Activated CD4-positive, alpha-beta T cell treated with anti-CD3 and anti-CD28 coated beads, Interleukin-2, amount 10 ng/mL, durations not matched to agents 7 days and 5 days (primary cell): Measurements from ENCODE around the gene ENGASE. TPM values are rescaled to one million over a fixed set of nuclear protein-coding genes. Genes with fewer than 3 reads are reported as not detected.

Source experiments
- CTCF ChIA-PET: fragments of 350-600 bp; sonication (Branson Sonifier 250); formaldehyde crosslinking; loops from one replicate; lab custom pipeline; 2021; ENCODE audit warnings: antibody characterized with exemption; lab: Charles Lee
- POLR2A ChIA-PET: fragments of 350-600 bp; sonication (Branson Sonifier 250); formaldehyde crosslinking; loops from one replicate; lab custom pipeline; 2021; ENCODE audit warnings: antibody characterized with exemption; lab: Charles Lee
- DNase-seq: peaks from one replicate; pipeline ENCODE4 v3.0.0-alpha.2; 2020
- H3K27ac Mint-ChIP-seq: one replicate; pipeline ENCODE4 v1.8.0; 2021; ENCODE audit warnings: mild to moderate bottlenecking, moderate library complexity, mixed read lengths
- H3K27me3 Mint-ChIP-seq: one replicate; pipeline ENCODE4 v1.8.0; 2021; ENCODE audit warnings: mixed read lengths
- H3K36me3 Mint-ChIP-seq: one replicate; pipeline ENCODE4 v1.8.0; 2021; ENCODE audit warnings: low read depth, mixed read lengths
- H3K4me1 Mint-ChIP-seq: one replicate; pipeline ENCODE4 v1.8.0; 2021; ENCODE audit warnings: mixed read lengths
- H3K4me3 Mint-ChIP-seq: one replicate; pipeline ENCODE4 v1.8.0; 2021; ENCODE audit warnings: mild to moderate bottlenecking, moderate library complexity, mixed read lengths
- H3K9me3 Mint-ChIP-seq: one replicate; pipeline ENCODE4 v1.8.0; 2021; ENCODE audit warnings: mixed read lengths
- total RNA-seq, 2 experiments: library from RNA; stranded (reverse); gene quantifications; one replicate each; pipeline ENCODE4 v1.2.3, GENCODE V29; 2021

Gene ENGASE
- total RNA-seq, 2 experiments from 2014 or later: 30.8 to 36.1 TPM

GRCh38 chr17:79042421-79043190 is 32.0 kb upstream of the ENGASE start:
- Mint-ChIP-seq H3K4me3 (no peak overlapping the region), H3K27ac (no peak overlapping the region), H3K36me3 (no peaks in the 10 kb centered on the region), H3K4me1 (no peaks in the 10 kb centered on the region), H3K27me3 (no peaks in the 10 kb centered on the region), H3K9me3 (peaks cover 7% of the 10 kb centered on the region)
- ChIA-PET POLR2A (no interaction called here), CTCF (interaction anchor here (0.9 to 1.1 kb wide), 2 partner anchors 11 to 13 kb away, joined by 4 to 5 read pairs; no protein-coding TSS in a partner anchor)
- DNase-seq: peak; percentile 45

- Mint-ChIP-seq H3K27me3 (no peaks in the 10 kb centered on the region), H3K9me3 (peaks cover 7% of the 10 kb centered on the region), H3K4me1 (no peaks in the 10 kb centered on the region), H3K4me3 (no peak overlapping the region), H3K27ac (no peak overlapping the region), H3K36me3 (no peaks in the 10 kb centered on the region)
- ChIA-PET CTCF (no interaction called here), POLR2A (no interaction called here)
- no peak for DNase-seq
Measured at GRCh38 chr17:79043191-79043930, 31.3 kb upstream of the ENGASE start.

GRCh38 chr17:79043931-79044320 is 30.7 kb upstream of the ENGASE start:
- no peak for DNase-seq
- Mint-ChIP-seq H3K4me3 (no peak overlapping the region), H3K27me3 (no peaks in the 10 kb centered on the region), H3K4me1 (no peaks in the 10 kb centered on the region), H3K27ac (no peak overlapping the region), H3K36me3 (no peaks in the 10 kb centered on the region), H3K9me3 (peaks cover 7% of the 10 kb centered on the region)
- ChIA-PET CTCF (no interaction called here), POLR2A (no interaction called here)

- Mint-ChIP-seq H3K4me3 (no peak overlapping the region), H3K27ac (no peak overlapping the region), H3K4me1 (no peaks in the 10 kb centered on the region), H3K36me3 (no peaks in the 10 kb centered on the region), H3K9me3 (peaks cover 7% of the 10 kb centered on the region), H3K27me3 (no peaks in the 10 kb centered on the region)
- no peak for DNase-seq
- ChIA-PET POLR2A (no interaction called here), CTCF (interaction anchor here (2.1 kb wide), 1 partner anchor 41 kb away, joined by 8 read pairs; no protein-coding TSS in a partner anchor)
Measured at GRCh38 chr17:79044462-79044861, 30.2 kb upstream of the ENGASE start.

GRCh38 chr17:79045001-79045729 is 29.5 kb upstream of the ENGASE start:
- CTCF ChIA-PET: interaction anchor here (0.9 to 2.1 kb wide), 7 partner anchors 12 to 355 kb away, joined by 3 to 8 read pairs (median 4); no protein-coding TSS in a partner anchor
- no peak overlapping the region for H3K4me3 Mint-ChIP-seq
- H3K9me3 Mint-ChIP-seq: peaks cover 7% of the 10 kb centered on the region
- H3K27ac Mint-ChIP-seq: no peak overlapping the region
- DNase-seq: no peak
- H3K36me3 Mint-ChIP-seq: no peaks in the 10 kb centered on the region
- POLR2A ChIA-PET: no interaction called here
- H3K27me3 Mint-ChIP-seq: no peaks in the 10 kb centered on the region
- H3K4me1 Mint-ChIP-seq: no peaks in the 10 kb centered on the region

GRCh38 chr17:79045842-79046196 is 28.8 kb upstream of the ENGASE start:
- H3K4me1 Mint-ChIP-seq: no peaks in the 10 kb centered on the region
- no peaks in the 10 kb centered on the region for H3K27me3 Mint-ChIP-seq
- no peaks in the 10 kb centered on the region for H3K36me3 Mint-ChIP-seq
- H3K27ac Mint-ChIP-seq: no peak overlapping the region
- ChIA-PET CTCF (interaction anchor here (0.9 to 2.1 kb wide), 8 partner anchors 11 to 355 kb away, joined by 3 to 8 read pairs (median 4); no protein-coding TSS in a partner anchor), POLR2A (no interaction called here)
- no peak overlapping the region for H3K4me3 Mint-ChIP-seq
- peak; percentile 65 for DNase-seq
- H3K9me3 Mint-ChIP-seq: peaks cover 7% of the 10 kb centered on the region

- H3K4me1 Mint-ChIP-seq: no peaks in the 10 kb centered on the region
- no peak overlapping the region for H3K27ac Mint-ChIP-seq
- POLR2A ChIA-PET: no interaction called here
- H3K36me3 Mint-ChIP-seq: no peaks in the 10 kb centered on the region
- no peaks in the 10 kb centered on the region for H3K27me3 Mint-ChIP-seq
- CTCF ChIA-PET: interaction anchor here (1.0 to 2.1 kb wide), 6 partner anchors 10 to 354 kb away, joined by 3 to 8 read pairs (median 4); no protein-coding TSS in a partner anchor
- peaks cover 7% of the 10 kb centered on the region for H3K9me3 Mint-ChIP-seq
- H3K4me3 Mint-ChIP-seq: no peak overlapping the region
- no peak for DNase-seq
Measured at GRCh38 chr17:79046197-79046915, 28.3 kb upstream of the ENGASE start.

GRCh38 chr17:79046916-79047280 is 27.7 kb upstream of the ENGASE start:
- Mint-ChIP-seq H3K27ac (no peak overlapping the region), H3K9me3 (peaks cover 7% of the 10 kb centered on the region), H3K4me3 (no peak overlapping the region), H3K4me1 (no peaks in the 10 kb centered on the region), H3K27me3 (no peaks in the 10 kb centered on the region), H3K36me3 (no peaks in the 10 kb centered on the region)
- ChIA-PET CTCF (interaction anchor here (1.4 kb wide), 1 partner anchor 36 kb away, joined by 3 read pairs; no protein-coding TSS in a partner anchor), POLR2A (no interaction called here)
- no peak for DNase-seq

GRCh38 chr17:79047291-79047920 is 27.2 kb upstream of the ENGASE start:
- no peak overlapping the region for H3K27ac Mint-ChIP-seq
- POLR2A ChIA-PET: no interaction called here

GRCh38 chr17:79047923-79048825 is 26.4 kb upstream of the ENGASE start:
- CTCF ChIA-PET: no interaction called here
- Mint-ChIP-seq H3K27ac (no peak overlapping the region), H3K4me1 (no peaks in the 10 kb centered on the region), H3K27me3 (peaks cover 5% of the 10 kb centered on the region), H3K9me3 (peaks cover 2% of the 10 kb centered on the region), H3K4me3 (no peak overlapping the region), H3K36me3 (no peaks in the 10 kb centered on the region)
- no peak for DNase-seq
- POLR2A ChIA-PET: no interaction called here

More at GRCh38 chr17:79047291-79047920, 27.2 kb upstream of the ENGASE start:
- H3K36me3 Mint-ChIP-seq: no peaks in the 10 kb centered on the region
- no peak for DNase-seq
- no peak overlapping the region for H3K4me3 Mint-ChIP-seq
- no peaks in the 10 kb centered on the region for H3K4me1 Mint-ChIP-seq
- H3K27me3 Mint-ChIP-seq: peaks cover 2% of the 10 kb centered on the region
- peaks cover 7% of the 10 kb centered on the region for H3K9me3 Mint-ChIP-seq
- CTCF ChIA-PET: no interaction called here
